Stimulated activated naive CD8-positive, alpha-beta T cell treated with anti-CD3 and anti-CD28 coated beads, Interleukin-15, Interleukin-2, amounts not matched to agents 100 ng/mL and 50 ng/mL, for 24 hours (primary cell): ENCODE data around the gene STH.
A peak's percentile ranks its signal among the peaks of the same experiment; 100 is the strongest.

ENCODE experiments used
- H3K27ac Mint-ChIP-seq: one replicate; pipeline ENCODE4 v1.8.0; 2021; ENCODE audit warnings: mild to moderate bottlenecking, mixed read lengths
- H3K27me3 Mint-ChIP-seq: one replicate; pipeline ENCODE4 v1.8.0; 2021; ENCODE audit warnings: mixed read lengths
- H3K36me3 Mint-ChIP-seq: one replicate; pipeline ENCODE4 v1.8.0; 2021; ENCODE audit warnings: low read depth, mixed read lengths
- H3K4me1 Mint-ChIP-seq: one replicate; pipeline ENCODE4 v1.8.0; 2021; ENCODE audit warnings: low read depth, mixed read lengths
- H3K4me3 Mint-ChIP-seq: one replicate; pipeline ENCODE4 v1.8.0; 2021; ENCODE audit warnings: mild to moderate bottlenecking, mixed read lengths
- H3K9me3 Mint-ChIP-seq: one replicate; pipeline ENCODE4 v1.8.0; 2021; ENCODE audit warnings: mixed read lengths

The STH gene

GRCh38 chr17:46028981-46029565 is 30.0 kb downstream of the STH start:
- H3K27me3 Mint-ChIP-seq: no peaks in the 10 kb centered on the region
- peak overlapping the region; percentile 51 for H3K27ac Mint-ChIP-seq
- peaks cover 50% of the 10 kb centered on the region for H3K36me3 Mint-ChIP-seq
- peaks cover 15% of the 10 kb centered on the region for H3K4me1 Mint-ChIP-seq
- no peak overlapping the region for H3K4me3 Mint-ChIP-seq
- no peaks in the 10 kb centered on the region for H3K9me3 Mint-ChIP-seq

- peak overlapping the region; percentile 51 for H3K27ac Mint-ChIP-seq
- H3K4me1 Mint-ChIP-seq: peaks cover 17% of the 10 kb centered on the region
- no peaks in the 10 kb centered on the region for H3K9me3 Mint-ChIP-seq
- H3K27me3 Mint-ChIP-seq: no peaks in the 10 kb centered on the region
- no peak overlapping the region for H3K4me3 Mint-ChIP-seq
- peaks cover 55% of the 10 kb centered on the region for H3K36me3 Mint-ChIP-seq
Observed at GRCh38 chr17:46029627-46030026, 30.6 kb downstream of the STH start.

GRCh38 chr17:46030752-46031151 is 31.7 kb downstream of the STH start:
- H3K4me1 Mint-ChIP-seq: peaks cover 28% of the 10 kb centered on the region
- H3K27ac Mint-ChIP-seq: peak overlapping the region; percentile 46
- H3K9me3 Mint-ChIP-seq: no peaks in the 10 kb centered on the region
- H3K4me3 Mint-ChIP-seq: no peak overlapping the region
- peaks cover 57% of the 10 kb centered on the region for H3K36me3 Mint-ChIP-seq
- H3K27me3 Mint-ChIP-seq: no peaks in the 10 kb centered on the region

- no peaks in the 10 kb centered on the region for H3K9me3 Mint-ChIP-seq
- no peak overlapping the region for H3K4me3 Mint-ChIP-seq
- no peak overlapping the region for H3K27ac Mint-ChIP-seq
- H3K27me3 Mint-ChIP-seq: no peaks in the 10 kb centered on the region
- peaks cover 34% of the 10 kb centered on the region for H3K4me1 Mint-ChIP-seq
- peaks cover 58% of the 10 kb centered on the region for H3K36me3 Mint-ChIP-seq
Observed at GRCh38 chr17:46031440-46031839, 32.4 kb downstream of the STH start.

GRCh38 chr17:46031920-46032319 is 32.9 kb downstream of the STH start:
- Mint-ChIP-seq H3K4me3 (no peak overlapping the region), H3K4me1 (peaks cover 34% of the 10 kb centered on the region), H3K9me3 (no peaks in the 10 kb centered on the region), H3K27me3 (no peaks in the 10 kb centered on the region), H3K36me3 (peaks cover 61% of the 10 kb centered on the region), H3K27ac (peak overlapping the region; percentile 8)

- Mint-ChIP-seq H3K27me3 (no peaks in the 10 kb centered on the region), H3K4me1 (peaks cover 27% of the 10 kb centered on the region), H3K9me3 (no peaks in the 10 kb centered on the region), H3K27ac (no peak overlapping the region), H3K36me3 (peaks cover 67% of the 10 kb centered on the region), H3K4me3 (no peak overlapping the region)
Observed at GRCh38 chr17:46032909-46033308, 33.9 kb downstream of the STH start.

GRCh38 chr17:46033392-46033791 is 34.3 kb downstream of the STH start:
- H3K4me3 Mint-ChIP-seq: no peak overlapping the region
- H3K27me3 Mint-ChIP-seq: no peaks in the 10 kb centered on the region
- H3K9me3 Mint-ChIP-seq: no peaks in the 10 kb centered on the region
- H3K36me3 Mint-ChIP-seq: peaks cover 72% of the 10 kb centered on the region
- H3K4me1 Mint-ChIP-seq: peaks cover 27% of the 10 kb centered on the region
- H3K27ac Mint-ChIP-seq: no peak overlapping the region

GRCh38 chr17:46035112-46035818 is 36.2 kb downstream of the STH start:
- H3K36me3 Mint-ChIP-seq: peaks cover 71% of the 10 kb centered on the region
- no peaks in the 10 kb centered on the region for H3K9me3 Mint-ChIP-seq
- peak overlapping the region; percentile 27 for H3K4me3 Mint-ChIP-seq
- no peaks in the 10 kb centered on the region for H3K27me3 Mint-ChIP-seq
- H3K27ac Mint-ChIP-seq: peak overlapping the region; percentile 32
- peaks cover 19% of the 10 kb centered on the region for H3K4me1 Mint-ChIP-seq

- H3K4me1 Mint-ChIP-seq: peaks cover 19% of the 10 kb centered on the region
- H3K9me3 Mint-ChIP-seq: no peaks in the 10 kb centered on the region
- peaks cover 69% of the 10 kb centered on the region for H3K36me3 Mint-ChIP-seq
- peak overlapping the region; percentile 39 for H3K27ac Mint-ChIP-seq
- H3K4me3 Mint-ChIP-seq: no peak overlapping the region
- no peaks in the 10 kb centered on the region for H3K27me3 Mint-ChIP-seq
Observed at GRCh38 chr17:46036491-46036890, 37.4 kb downstream of the STH start.

GRCh38 chr17:46037722-46038255 is 38.7 kb downstream of the STH start:
- H3K36me3 Mint-ChIP-seq: peaks cover 62% of the 10 kb centered on the region
- no peaks in the 10 kb centered on the region for H3K27me3 Mint-ChIP-seq
- H3K4me1 Mint-ChIP-seq: peaks cover 19% of the 10 kb centered on the region
- H3K27ac Mint-ChIP-seq: peak overlapping the region; percentile 46
- no peaks in the 10 kb centered on the region for H3K9me3 Mint-ChIP-seq
- no peak overlapping the region for H3K4me3 Mint-ChIP-seq

GRCh38 chr17:46038414-46038813 is 39.4 kb downstream of the STH start:
- H3K4me3 Mint-ChIP-seq: no peak overlapping the region
- peaks cover 58% of the 10 kb centered on the region for H3K36me3 Mint-ChIP-seq
- no peaks in the 10 kb centered on the region for H3K9me3 Mint-ChIP-seq
- peaks cover 19% of the 10 kb centered on the region for H3K4me1 Mint-ChIP-seq
- H3K27ac Mint-ChIP-seq: peak overlapping the region; percentile 46
- H3K27me3 Mint-ChIP-seq: no peaks in the 10 kb centered on the region

GRCh38 chr17:46038937-46039336 is 39.9 kb downstream of the STH start:
- no peaks in the 10 kb centered on the region for H3K9me3 Mint-ChIP-seq
- no peak overlapping the region for H3K27ac Mint-ChIP-seq
- peaks cover 19% of the 10 kb centered on the region for H3K4me1 Mint-ChIP-seq
- H3K36me3 Mint-ChIP-seq: peaks cover 60% of the 10 kb centered on the region
- no peak overlapping the region for H3K4me3 Mint-ChIP-seq
- no peaks in the 10 kb centered on the region for H3K27me3 Mint-ChIP-seq

GRCh38 chr17:46039592-46040186 is 40.6 kb downstream of the STH start:
- Mint-ChIP-seq H3K36me3 (peaks cover 60% of the 10 kb centered on the region), H3K27ac (no peak overlapping the region), H3K4me1 (peaks cover 23% of the 10 kb centered on the region), H3K27me3 (no peaks in the 10 kb centered on the region), H3K4me3 (no peak overlapping the region), H3K9me3 (no peaks in the 10 kb centered on the region)

- peaks cover 70% of the 10 kb centered on the region for H3K36me3 Mint-ChIP-seq
- no peak overlapping the region for H3K27ac Mint-ChIP-seq
- peaks cover 23% of the 10 kb centered on the region for H3K4me1 Mint-ChIP-seq
- no peaks in the 10 kb centered on the region for H3K9me3 Mint-ChIP-seq
- H3K4me3 Mint-ChIP-seq: no peak overlapping the region
- H3K27me3 Mint-ChIP-seq: no peaks in the 10 kb centered on the region
Observed at GRCh38 chr17:46042246-46042645, 43.2 kb downstream of the STH start.

- Mint-ChIP-seq H3K9me3 (no peaks in the 10 kb centered on the region), H3K4me1 (peaks cover 23% of the 10 kb centered on the region), H3K27me3 (no peaks in the 10 kb centered on the region), H3K27ac (no peak overlapping the region), H3K4me3 (no peak overlapping the region), H3K36me3 (peaks cover 74% of the 10 kb centered on the region)
Observed at GRCh38 chr17:46042925-46043324, 43.9 kb downstream of the STH start.
